WTC11 (cell line): ENCODE results near the gene SCIMP. TPM values are rescaled to one million over a fixed set of nuclear protein-coding genes. Genes with fewer than 3 reads are reported as not detected.

Source experiments
- CDX4 ChIP-seq: fragments of 250-450 bp; sonication (Bioruptor Pico); IDR thresholded peaks from 2 replicates; pipeline ENCODE4 v1.9.0; 2021; ENCODE audit warnings: moderate library complexity, mild to moderate bottlenecking, inconsistent platforms, borderline replicate concordance
- ERG ChIP-seq: fragments of 250-450 bp; sonication (Bioruptor Pico); IDR thresholded peaks from 2 replicates; pipeline ENCODE4 v1.8.0; 2021; ENCODE audit warnings: mild to moderate bottlenecking
- FOXP1 ChIP-seq: sonication (generic); formaldehyde crosslinking; IDR thresholded peaks from 2 replicates; pipeline ENCODE4 v1.8.0; 2022; ENCODE audit warnings: missing genetic modification reagents, mild to moderate bottlenecking, moderate library complexity, borderline replicate concordance
- HMGA2 ChIP-seq: fragments of 250-450 bp; sonication (Bioruptor Pico); IDR thresholded peaks from 2 replicates; pipeline ENCODE4 v1.4.0; 2021; ENCODE audit warnings: mild to moderate bottlenecking, moderate library complexity
- IRF2 ChIP-seq: sonication (generic); formaldehyde crosslinking; IDR thresholded peaks from 2 replicates; pipeline ENCODE4 v1.8.0; 2022; ENCODE audit warnings: low read depth, missing genetic modification reagents, borderline replicate concordance
- NFATC4 ChIP-seq: fragments of 250-450 bp; sonication (Bioruptor Pico); IDR thresholded peaks from 2 replicates; pipeline ENCODE4 v1.9.0; 2021; ENCODE audit warnings: mild to moderate bottlenecking
- NFYB ChIP-seq: sonication (generic); formaldehyde crosslinking; conservative IDR thresholded peaks from 2 replicates; pipeline ENCODE4 v1.8.0; 2022; ENCODE audit warnings: low read depth, missing genetic modification reagents
- NR2C2 ChIP-seq: sonication (generic); formaldehyde crosslinking; IDR thresholded peaks from 2 replicates; pipeline ENCODE4 v1.8.0; 2022; ENCODE audit warnings: mild to moderate bottlenecking, missing genetic modification reagents
- PRRX2 ChIP-seq: fragments of 250-450 bp; sonication (Bioruptor Pico); IDR thresholded peaks from 2 replicates; pipeline ENCODE4 v1.8.0; 2021; ENCODE audit warnings: mild to moderate bottlenecking
- SMAD3 ChIP-seq: sonication (generic); formaldehyde crosslinking; IDR thresholded peaks from 2 replicates; pipeline ENCODE4 v1.8.0; 2022; ENCODE audit warnings: missing genetic modification reagents, mild to moderate bottlenecking, borderline replicate concordance
- SMAD4 ChIP-seq: sonication (generic); formaldehyde crosslinking; IDR thresholded peaks from 2 replicates; pipeline ENCODE4 v1.8.0; 2022; ENCODE audit warnings: mild to moderate bottlenecking, missing genetic modification reagents
- TCF7 ChIP-seq: sonication (generic); formaldehyde crosslinking; IDR thresholded peaks from 2 replicates; pipeline ENCODE4 v1.8.0; 2022; ENCODE audit warnings: mild to moderate bottlenecking, low read depth, missing genetic modification reagents, moderate library complexity
- ZNF138 ChIP-seq: sonication (generic); formaldehyde crosslinking; conservative IDR thresholded peaks from 2 replicates; pipeline ENCODE4 v1.8.1; 2022; ENCODE audit warnings: mild to moderate bottlenecking, moderate library complexity, missing genetic modification reagents
- ZNF281 ChIP-seq: sonication (generic); formaldehyde crosslinking; IDR thresholded peaks from 2 replicates; pipeline ENCODE4 v1.8.0; 2023; ENCODE audit warnings: mild to moderate bottlenecking, missing genetic modification reagents
- ZNF416 ChIP-seq: fragments of 250-450 bp; sonication (Bioruptor Pico); IDR thresholded peaks from 2 replicates; pipeline ENCODE4 v1.9.0; 2021; ENCODE audit warnings: mild to moderate bottlenecking, inconsistent platforms
- ZNF423 ChIP-seq: fragments of 250-450 bp; sonication (Bioruptor Pico); IDR thresholded peaks from 2 replicates; pipeline ENCODE4 v2.1.2; 2022; ENCODE audit warnings: mild to moderate bottlenecking, moderate library complexity
- ZNF425 ChIP-seq: fragments of 250-450 bp; sonication (Bioruptor Pico); conservative IDR thresholded peaks from 2 replicates; pipeline ENCODE4 v1.9.0; 2021; ENCODE audit warnings: mild to moderate bottlenecking
- ZNF532 ChIP-seq: fragments of 250-450 bp; sonication (Bioruptor Pico); IDR thresholded peaks from 2 replicates; pipeline ENCODE4 v1.9.0; 2021; ENCODE audit warnings: mild to moderate bottlenecking, borderline replicate concordance
- ZNF671 ChIP-seq: fragments of 250-450 bp; sonication (Bioruptor Pico); IDR thresholded peaks from 2 replicates; pipeline ENCODE4 v1.8.0; 2021; ENCODE audit warnings: mild to moderate bottlenecking
- total RNA-seq: library from RNA; stranded (reverse); gene quantifications from 3 replicates; pipeline ENCODE4 v1.2.3, GENCODE V29; 2021

The SCIMP gene
- total RNA-seq, 1 experiment from 2014 or later, result not detected

DNA sequence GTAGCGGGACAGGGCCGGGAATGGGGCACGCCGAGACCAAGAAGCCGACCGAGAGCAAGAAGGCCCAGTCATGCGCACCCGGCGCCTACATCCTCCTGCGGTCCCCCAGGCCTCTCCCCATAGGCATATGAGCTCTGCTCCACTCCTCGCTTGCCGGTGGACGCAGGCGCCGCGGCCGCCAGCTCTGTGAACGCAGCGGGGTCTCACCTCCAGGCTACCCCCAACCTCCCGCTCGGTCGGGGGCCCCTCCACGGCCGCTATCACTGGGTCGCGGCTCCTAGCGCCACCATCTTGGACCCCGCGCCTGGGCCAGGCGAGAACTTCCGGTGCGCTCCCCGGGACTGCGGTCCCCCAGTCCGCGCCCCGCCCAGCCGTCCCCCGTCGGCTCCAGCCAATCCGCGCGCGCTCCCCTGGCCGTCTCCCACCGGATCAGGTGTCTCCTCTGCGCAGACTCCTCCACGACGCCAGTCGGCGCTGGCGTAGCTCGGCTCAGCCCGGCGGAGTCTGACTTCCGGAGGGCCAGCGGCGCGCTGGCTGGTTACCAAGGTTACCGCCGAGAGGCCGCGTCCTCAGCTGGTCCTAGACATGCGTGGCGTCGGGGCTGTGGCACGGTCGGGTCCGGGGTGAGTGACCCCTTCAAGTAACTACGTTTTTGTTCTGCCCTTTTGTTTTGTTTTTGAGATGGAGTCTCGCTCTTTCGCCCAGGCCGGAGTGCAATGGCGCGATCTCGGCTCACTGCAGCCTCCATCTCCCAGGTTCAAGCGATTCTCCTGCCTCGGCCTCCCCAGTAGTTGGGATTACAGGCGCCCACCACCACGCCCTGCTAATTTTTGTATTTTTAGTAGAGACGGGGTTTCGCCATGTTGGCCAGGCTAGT, 42.9 kb downstream of the SCIMP start, which contains the start of gene ZNF594 (continued):
- TF ChIP-seq ZNF425 (CRISPR knock-in tag) (no peak), SMAD3 (CRISPR knock-in tag) (0 out of 2 replicates have a peak, but pooled peaks have one; percentile 54), ERG (CRISPR knock-in tag) (0 out of 2 replicates have a peak, but pooled peaks have one; percentile 68), NR2C2 (CRISPR knock-in tag) (0 out of 2 replicates have a peak, but pooled peaks have one; percentile 16), ZNF281 (CRISPR knock-in tag) (no peak; the same call in 1 of the 2 replicates), SMAD4 (CRISPR knock-in tag) (no peak), FOXP1 (CRISPR knock-in tag) (peak; percentile 77), PRRX2 (CRISPR knock-in tag) (no peak), ZNF532 (CRISPR knock-in tag) (no peak), CDX4 (no peak), ZNF416 (CRISPR knock-in tag) (no peak), ZNF671 (CRISPR knock-in tag) (no peak), NFATC4 (CRISPR knock-in tag) (no peak), HMGA2 (no peak), ZNF423 (CRISPR knock-in tag) (no peak), NFYB (CRISPR knock-in tag) (peak; percentile 58), IRF2 (no peak), TCF7 (CRISPR knock-in tag) (no peak), ZNF138 (CRISPR knock-in tag) (0 out of 2 replicates have a peak, but pooled peaks have one; percentile 66)
